ENCODE data around the gene GPRIN2. TPM values are rescaled to one million over a fixed set of nuclear protein-coding genes. Genes with fewer than 3 reads are reported as not detected.

GPRIN2 gene
- polyA plus RNA-seq, 1 of the 3 experiments (the other 2 are of a cell fraction): 0.03 TPM

GRCh38 chr10:46557319-46558121 lies 1.1 kb upstream of the GPRIN2 start:
- no peak for DNase-seq
- CTCF ChIA-PET: interaction anchor here (0.6 to 1.3 kb wide), 5 partner anchors 8 to 1007 kb away, joined by 3 to 11 read pairs (median 3); no protein-coding TSS in a partner anchor

More at GRCh38 chr10:46557319-46558121, 1.1 kb upstream of the GPRIN2 start:
- H3K27ac ChIP-seq (ENCODE audit: low read depth in 2 of 2, low read length in 1 of 2): no peak overlapping the region
- no peaks in the 10 kb centered on the region for H3K9me2 ChIP-seq
- TF ChIP-seq REST (IDR thresholded peaks at IDR 0.05; ENCODE audit: low read depth, low read length) (no peak), USF2 (IDR thresholded peaks at IDR 0.05; ENCODE audit: borderline replicate concordance, low read depth, low read length) (no peak), FOXJ3 (CRISPR knock-in tag; IDR thresholded peaks at IDR 0.05) (no peak), TAF1 (IDR thresholded peaks at IDR 0.05; ENCODE audit: borderline replicate concordance, low read depth, low read length) (no peak), MEF2A (IDR thresholded peaks at IDR 0.05; ENCODE audit: borderline replicate concordance, low read depth) (no peak), PBX3 (IDR thresholded peaks at IDR 0.05) (no peak), TCF12 (IDR thresholded peaks at IDR 0.05) (no peak), YY1 (IDR thresholded peaks at IDR 0.05; ENCODE audit: low read depth) (no peak), ZBTB33 (IDR thresholded peaks at IDR 0.05; ENCODE audit: borderline replicate concordance, low read depth) (no peak), POLR2AphosphoS5 (IDR thresholded peaks at IDR 0.05; ENCODE audit: low read depth, low read length) (no peak), RXRA (IDR thresholded peaks at IDR 0.05; ENCODE audit: borderline replicate concordance, low read depth) (no peak), NFIC (IDR thresholded peaks at IDR 0.05; ENCODE audit: borderline replicate concordance) (no peak), ELF1 (IDR thresholded peaks at IDR 0.05) (no peak), JUND (IDR thresholded peaks at IDR 0.05) (no peak), EZH2phosphoT487 (IDR thresholded peaks at IDR 0.05; ENCODE audit: borderline replicate concordance, low read depth) (no peak), USF1 (IDR thresholded peaks at IDR 0.05; ENCODE audit: borderline replicate concordance, low read depth) (no peak)
- H3K36me3 ChIP-seq (replicated peaks in 1 of 2; ENCODE audit: control insufficient read depth in 1 of 2, insufficient read depth in 2 of 2, low read length in 1 of 2): no peaks in the 10 kb centered on the region
- no peaks in the 10 kb centered on the region for H3F3A ChIP-seq (replicated peaks; ENCODE audit: insufficient read depth)
- H2AFZ ChIP-seq (ENCODE audit: low read depth): no peak overlapping the region
- H4K20me1 ChIP-seq (ENCODE audit: insufficient read depth): no peaks in the 10 kb centered on the region
- peaks cover 0 to 3% of the 10 kb centered on the region in 2 experiments; a peak in 1 of 4 replicates for H3K4me1 ChIP-seq (ENCODE audit: control insufficient read depth in 1 of 2, insufficient read depth in 2 of 2, low read depth in 1 of 2, low read length in 1 of 2)
- no peak overlapping the region for H3K9ac ChIP-seq
- peaks cover 37% of the 10 kb centered on the region for H3K27me3 ChIP-seq (ENCODE audit: insufficient read depth)
- WGBS (ENCODE audit: low lambda C conversion rate): 91% methylated on average over 33 of the region's 33 CpGs
- POLR2A ChIA-PET: no interaction called here
- no peak overlapping the region for H3K4me2 ChIP-seq
- H3K4me3 ChIP-seq (ENCODE audit: low read depth in 2 of 2, low read length in 1 of 2): no peak overlapping the region
- no peaks in the 10 kb centered on the region for H3K79me2 ChIP-seq (ENCODE audit: insufficient read depth)
- no peaks in the 10 kb centered on the region for H3K9me3 ChIP-seq

Measured in SK-N-SH (cell line).